Tibial artery (tissue), 4 donors: ENCODE measurements around the gene ZNF878.
A peak's percentile ranks its signal among the peaks of the same experiment; 100 is the strongest.

ENCODE experiments used
- DNase-seq, 2 donors: peaks; one replicate each; pipeline ENCODE4 v3.0.0-alpha.2; 2019
- H3K27ac ChIP-seq, 2 donors: fragments of 200-600 bp; sonication (generic) in 1 of 2; 1 replicate in 1 of 2; 2 replicates in 1 of 2; pipeline ENCODE4 v1.5.1; 2018 to 2019; ENCODE audit warnings: mild to moderate bottlenecking in 1 of 2
- H3K27me3 ChIP-seq, 2 donors: fragments of 200-600 bp; sonication (generic) in 1 of 2; one replicate each; pipeline versions ENCODE4 v1.5.1 to v1.6.0; 2016 to 2019
- H3K36me3 ChIP-seq, 3 donors: fragments of 200-600 bp; sonication (generic) in 2 of 3; one replicate each; pipeline ENCODE4 v1.5.1; 2016 to 2019; ENCODE audit warnings: mild to moderate bottlenecking in 2 of 3
- H3K4me1 ChIP-seq, 4 donors: fragments of 200-600 bp; sonication (generic) in 2 of 4; 1 replicate in 3 of 4; 2 replicates in 1 of 4; pipeline ENCODE4 v1.5.1; 2016 to 2019
- H3K4me3 ChIP-seq, 2 donors: fragments of 200-600 bp; sonication (generic) in 1 of 2; 1 replicate in 1 of 2; 2 replicates in 1 of 2; pipeline ENCODE4 v1.5.1; 2018 to 2019; ENCODE audit warnings: mild to moderate bottlenecking in 2 of 2
- H3K9me3 ChIP-seq, 3 donors: fragments of 200-600 bp; sonication (generic) in 1 of 3; one replicate each; pipeline ENCODE4 v1.5.1; 2016 to 2019
- intact Hi-C: fragments of 100-400 bp; cut with DNase I; formaldehyde crosslinking; loops from one replicate; pipeline ENCODE4 v1.15.0; 2023; ENCODE audit warnings: low total_unique reads
- TF ChIP-seq, protein P1 (sequence below), 2 experiments: fragments of 200-600 bp in 1 of 2; fragments of 450-650 bp in 1 of 2; IDR thresholded peaks; one replicate each; pipeline ENCODE4 v1.5.1; 2017 to 2019; ENCODE audit warnings: antibody characterized with exemption in 2 of 2, mild to moderate bottlenecking in 1 of 2, moderate library complexity in 1 of 2

The ZNF878 gene

DNA sequence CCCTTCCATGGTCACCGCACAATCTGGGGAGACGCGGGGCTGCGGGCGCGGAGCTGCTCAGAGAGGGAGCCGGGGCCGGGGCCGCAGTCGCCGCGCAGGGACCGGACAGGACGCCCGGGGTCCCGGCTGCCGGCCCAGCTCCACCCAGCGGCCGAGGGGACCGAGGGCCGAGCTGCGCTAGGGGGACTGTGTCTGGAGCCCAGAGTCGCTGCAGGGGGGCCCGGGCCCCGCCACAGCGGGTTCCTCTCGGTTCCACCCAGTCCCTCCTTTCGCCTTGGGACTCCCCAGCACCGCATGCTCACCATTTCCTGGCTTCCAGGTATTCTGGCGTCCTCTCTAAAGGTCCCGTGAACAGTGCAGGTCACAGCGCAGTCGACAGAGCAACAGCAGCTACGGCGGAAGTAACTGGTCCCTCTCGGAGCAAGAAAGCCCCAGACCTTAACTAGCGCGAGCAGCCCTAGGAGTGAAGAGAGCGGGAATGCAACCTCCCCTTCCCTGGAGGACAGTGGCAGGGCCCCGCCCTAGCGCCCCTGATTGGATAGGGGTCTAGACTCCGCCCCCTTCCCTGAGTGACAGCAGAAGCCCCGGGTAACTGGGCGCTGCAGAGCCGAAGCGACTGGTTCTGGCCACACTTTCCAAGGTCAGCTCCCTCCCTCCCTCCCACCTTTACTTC is at the start of gene ZNF878:
ZNF878 (minus strand) TSS at position 465 of the 673 bp plus-strand sequence; CDS start at position 305, 160 bp downstream.
- Histone ChIP-seq H3K4me3 (peak within 1 kb of the TSS; percentile 56 to 66), H3K4me1 (peaks cover 0 to 13% (median 8%) of the 10 kb centered on the region in 4 donors), H3K27me3 (no peaks in the 10 kb centered on the region), H3K36me3 (no peaks in the 10 kb centered on the region), H3K27ac (peak within 1 kb of the TSS; percentile 61 to 72), H3K9me3 (no peaks in the 10 kb centered on the region)
- TF ChIP-seq, protein P1, sequence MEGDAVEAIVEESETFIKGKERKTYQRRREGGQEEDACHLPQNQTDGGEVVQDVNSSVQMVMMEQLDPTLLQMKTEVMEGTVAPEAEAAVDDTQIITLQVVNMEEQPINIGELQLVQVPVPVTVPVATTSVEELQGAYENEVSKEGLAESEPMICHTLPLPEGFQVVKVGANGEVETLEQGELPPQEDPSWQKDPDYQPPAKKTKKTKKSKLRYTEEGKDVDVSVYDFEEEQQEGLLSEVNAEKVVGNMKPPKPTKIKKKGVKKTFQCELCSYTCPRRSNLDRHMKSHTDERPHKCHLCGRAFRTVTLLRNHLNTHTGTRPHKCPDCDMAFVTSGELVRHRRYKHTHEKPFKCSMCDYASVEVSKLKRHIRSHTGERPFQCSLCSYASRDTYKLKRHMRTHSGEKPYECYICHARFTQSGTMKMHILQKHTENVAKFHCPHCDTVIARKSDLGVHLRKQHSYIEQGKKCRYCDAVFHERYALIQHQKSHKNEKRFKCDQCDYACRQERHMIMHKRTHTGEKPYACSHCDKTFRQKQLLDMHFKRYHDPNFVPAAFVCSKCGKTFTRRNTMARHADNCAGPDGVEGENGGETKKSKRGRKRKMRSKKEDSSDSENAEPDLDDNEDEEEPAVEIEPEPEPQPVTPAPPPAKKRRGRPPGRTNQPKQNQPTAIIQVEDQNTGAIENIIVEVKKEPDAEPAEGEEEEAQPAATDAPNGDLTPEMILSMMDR (IDR thresholded peaks at IDR 0.05), result peak in 1 of 2 experiments; percentile 7
- DNase-seq, result peak; percentile 91 to 93
- intact Hi-C loops, result no loop called here

DNA sequence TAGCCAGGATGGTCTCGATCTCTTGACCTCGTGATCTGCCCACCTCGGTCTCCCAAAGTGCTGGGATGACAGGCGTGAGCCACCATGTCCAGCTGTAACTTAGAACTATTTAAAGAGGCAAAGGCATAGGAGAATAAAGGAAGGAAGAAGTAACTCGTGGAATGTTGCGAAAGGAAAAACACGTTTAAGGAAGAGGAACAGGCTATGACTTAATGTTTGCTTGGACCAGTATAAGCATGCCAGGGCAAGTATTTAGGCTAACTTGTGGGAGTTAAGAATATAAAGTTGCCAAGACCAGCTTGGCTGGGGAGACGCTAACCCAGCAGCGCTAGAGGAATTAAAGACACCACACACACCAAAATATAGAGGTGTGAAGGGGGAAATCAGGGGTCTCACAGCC is 45.3 kb upstream of the ZNF878 start:
- no peak overlapping the region for H3K4me3 ChIP-seq
- peaks cover 0 to 5% (median 0%) of the 10 kb centered on the region in 4 donors for H3K4me1 ChIP-seq
- DNase-seq, result no peak
- peaks cover 0 to 4% (median 0%) of the 10 kb centered on the region in 3 donors for H3K9me3 ChIP-seq
- H3K27me3 ChIP-seq, result no peaks in the 10 kb centered on the region
- H3K27ac ChIP-seq, result no peak overlapping the region
- peaks cover 0 to 15% (median 0%) of the 10 kb centered on the region in 3 donors for H3K36me3 ChIP-seq
- intact Hi-C loops, result no loop called here
- TF ChIP-seq, protein P1 (IDR thresholded peaks at IDR 0.05), result no peak

DNA sequence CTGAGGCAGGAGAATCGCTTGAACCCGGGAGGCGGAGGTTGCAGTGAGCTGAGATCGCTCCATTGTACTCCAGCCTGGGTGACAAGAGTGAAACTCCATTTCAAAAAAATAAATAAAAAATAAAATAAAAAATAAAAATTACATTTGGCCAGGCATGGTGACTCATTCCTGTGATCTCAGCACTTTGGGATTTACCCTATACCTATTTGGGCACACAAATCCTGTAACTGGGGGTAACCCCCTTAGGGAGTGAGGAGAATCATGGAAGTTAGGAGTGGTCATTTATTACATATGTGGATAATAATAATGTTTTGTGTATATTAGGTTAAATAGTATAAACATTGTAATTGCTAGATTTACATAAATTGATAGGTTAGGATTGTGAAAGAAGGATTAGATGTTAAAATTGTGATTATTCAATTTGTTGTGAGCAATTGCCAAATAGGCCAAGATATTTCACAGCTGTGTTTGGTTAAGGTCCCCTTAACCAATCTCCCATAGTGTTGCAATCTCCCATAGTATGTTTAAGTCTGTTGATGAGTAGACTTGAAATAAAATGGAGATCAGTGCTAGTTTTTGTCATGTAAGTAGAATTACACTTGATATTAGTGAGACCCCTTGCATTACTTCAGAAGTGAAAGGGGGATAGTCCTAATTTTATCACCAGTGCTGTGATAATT is 42.5 kb upstream of the ZNF878 start:
- DNase-seq, result no peak
- Histone ChIP-seq H3K27ac (no peak overlapping the region), H3K4me3 (no peak overlapping the region), H3K9me3 (no peaks in the 10 kb centered on the region), H3K27me3 (no peaks in the 10 kb centered on the region), H3K36me3 (peaks cover 0 to 15% (median 0%) of the 10 kb centered on the region in 3 donors), H3K4me1 (peaks cover 0 to 11% (median 0%) of the 10 kb centered on the region in 4 donors)
- TF ChIP-seq, protein P1 (IDR thresholded peaks at IDR 0.05), result no peak
- intact Hi-C loops, result no loop called here

DNA sequence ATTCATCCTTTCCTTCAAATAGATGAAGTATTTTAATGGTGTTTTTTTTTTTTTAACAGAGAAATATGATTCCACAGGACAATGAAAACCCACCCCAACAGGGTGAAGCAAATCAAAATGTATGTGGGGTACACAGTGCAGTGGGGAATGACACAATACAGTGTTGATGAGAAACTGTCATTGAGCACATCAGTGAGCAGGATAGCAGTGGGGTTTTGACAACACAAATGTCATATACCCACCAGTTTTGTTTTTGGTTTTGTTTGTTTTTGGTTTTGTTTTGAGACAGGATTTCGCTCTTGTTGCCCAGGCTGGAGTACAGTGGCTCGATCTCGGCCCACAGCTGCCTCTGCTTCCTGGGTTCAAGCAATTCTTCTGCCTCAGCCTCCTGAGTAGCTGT is 41.0 kb upstream of the ZNF878 start:
- DNase-seq, result no peak
- H3K27ac ChIP-seq, result no peak overlapping the region
- no peak overlapping the region for H3K4me3 ChIP-seq
- peaks cover 0 to 5% (median 0%) of the 10 kb centered on the region in 3 donors for H3K36me3 ChIP-seq
- H3K27me3 ChIP-seq, result no peaks in the 10 kb centered on the region
- intact Hi-C loops, result loop anchor here (5.0 kb wide), 1 partner anchor 44 kb away; no protein-coding TSS in a partner anchor
- TF ChIP-seq, protein P1 (IDR thresholded peaks at IDR 0.05), result no peak
- H3K9me3 ChIP-seq, result no peaks in the 10 kb centered on the region
- H3K4me1 ChIP-seq, result peaks cover 0 to 11% (median 0%) of the 10 kb centered on the region in 4 donors

DNA sequence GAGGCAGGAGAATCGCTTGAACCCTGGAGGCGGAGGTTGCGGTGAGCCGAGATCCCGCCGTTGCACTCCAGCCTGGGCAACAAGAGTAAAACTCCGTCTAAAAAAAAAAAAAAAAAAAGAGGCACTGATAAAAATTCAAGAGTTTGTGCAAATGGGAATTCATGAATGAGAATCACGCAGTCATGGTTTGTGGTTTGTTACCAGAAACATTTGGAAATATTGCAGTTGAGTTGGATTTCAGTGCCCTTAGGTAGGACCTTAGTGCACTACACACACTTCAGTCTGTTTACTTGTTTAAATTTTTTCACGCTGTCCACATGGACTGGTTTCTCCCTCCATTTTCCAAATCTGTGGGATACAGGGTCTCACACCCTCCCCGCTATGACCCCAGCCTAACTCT is 40.2 kb upstream of the ZNF878 start:
- peak overlapping the region; percentile 75 to 83 for H3K27ac ChIP-seq
- H3K4me3 ChIP-seq, result peak overlapping the region; percentile 58 to 70
- peaks cover 0 to 2% (median 0%) of the 10 kb centered on the region in 3 donors for H3K36me3 ChIP-seq
- peaks cover 0 to 11% (median 0%) of the 10 kb centered on the region in 4 donors for H3K4me1 ChIP-seq
- intact Hi-C loops, result loop anchor here (5.0 kb wide), 1 partner anchor 44 kb away; no protein-coding TSS in a partner anchor
- TF ChIP-seq, protein P1 (IDR thresholded peaks at IDR 0.05), result no peak
- DNase-seq, result no peak
- H3K27me3 ChIP-seq, result no peaks in the 10 kb centered on the region
- H3K9me3 ChIP-seq, result no peaks in the 10 kb centered on the region
